H9 (cell line): ENCODE measurements around the gene C1QTNF1. TPM values are rescaled to one million over a fixed set of nuclear protein-coding genes. Genes with fewer than 3 reads are reported as not detected.

Source experiments
- DNase-seq: peaks from one replicate; pipeline ENCODE4 v3.0.0-alpha.2; 2017
- H2AFZ ChIP-seq: one replicate; pipeline ENCODE4 v1.6.1; 2013; ENCODE audit warnings: mild to moderate bottlenecking, low read length, control low read depth, moderate library complexity
- H2AK5ac ChIP-seq: 2 replicates; pipeline ENCODE4 v1.6.1; 2013; ENCODE audit warnings: low read length, control low read depth, mixed read lengths; ENCODE audit not compliant: insufficient read length
- H2BK120ac ChIP-seq: one replicate; pipeline ENCODE4 v1.6.1; 2013; ENCODE audit warnings: low read depth, mild to moderate bottlenecking, low read length, control low read depth, inconsistent platforms; ENCODE audit not compliant: poor library complexity, severe bottlenecking
- H2BK12ac ChIP-seq: 2 replicates; pipeline ENCODE4 v1.6.1; 2013; ENCODE audit warnings: low read length, control low read depth, mixed read lengths, low read depth; ENCODE audit not compliant: insufficient read length
- H2BK15ac ChIP-seq: 2 replicates; pipeline ENCODE4 v1.6.1; 2013; ENCODE audit warnings: low read depth, low read length, control low read depth
- H2BK20ac ChIP-seq: one replicate; pipeline ENCODE4 v1.6.1; 2013; ENCODE audit warnings: low read depth, mild to moderate bottlenecking, low read length, control low read depth, inconsistent platforms; ENCODE audit not compliant: poor library complexity, severe bottlenecking
- H2BK5ac ChIP-seq: 2 replicates; pipeline ENCODE4 v1.6.1; 2013; ENCODE audit warnings: low read length, control low read depth, mixed read lengths; ENCODE audit not compliant: insufficient read length
- H3K14ac ChIP-seq: 2 replicates; pipeline ENCODE4 v1.6.1; 2013; ENCODE audit warnings: low read length, control low read depth; ENCODE audit not compliant: insufficient read depth
- H3K18ac ChIP-seq: 2 replicates; pipeline ENCODE4 v1.6.1; 2013; ENCODE audit warnings: low read depth, mild to moderate bottlenecking, mixed read lengths, low read length, control low read depth; ENCODE audit not compliant: insufficient read length
- H3K23ac ChIP-seq: 2 replicates; pipeline ENCODE4 v1.6.1; 2013; ENCODE audit warnings: low read length, control low read depth, mixed read lengths, low read depth; ENCODE audit not compliant: insufficient read length
- H3K23me2 ChIP-seq: 2 replicates; pipeline ENCODE4 v1.6.1; 2013; ENCODE audit warnings: low read depth, mild to moderate bottlenecking, mixed read lengths, low read length, control low read depth; ENCODE audit not compliant: insufficient read length, poor library complexity, severe bottlenecking
- H3K27ac ChIP-seq: 2 replicates; pipeline ENCODE4 v1.5.1; 2013; ENCODE audit warnings: low read length, control low read depth, mixed read lengths, low read depth; ENCODE audit not compliant: insufficient read length
- H3K27me3 ChIP-seq: 2 replicates; pipeline ENCODE4 v1.6.1; 2013; ENCODE audit warnings: low read length, control low read depth, inconsistent platforms; ENCODE audit not compliant: insufficient read depth
- H3K4ac ChIP-seq: 2 replicates; pipeline ENCODE4 v1.6.1; 2013; ENCODE audit warnings: low read depth, mild to moderate bottlenecking, control low read depth, inconsistent platforms, low read length, moderate library complexity
- H3K4me1 ChIP-seq: 2 replicates; pipeline ENCODE4 v1.6.1; 2013; ENCODE audit warnings: low read length, control low read depth, inconsistent platforms; ENCODE audit not compliant: insufficient read depth
- H3K4me2 ChIP-seq: 2 replicates; pipeline ENCODE4 v1.6.1; 2013; ENCODE audit warnings: low read length, control low read depth, mixed read lengths; ENCODE audit not compliant: insufficient read length, insufficient read depth
- H3K56ac ChIP-seq: 2 replicates; pipeline ENCODE4 v1.6.1; 2013; ENCODE audit warnings: low read depth, mild to moderate bottlenecking, mixed read lengths, low read length, control low read depth; ENCODE audit not compliant: insufficient read length
- H3K79me1 ChIP-seq: 2 replicates; pipeline ENCODE4 v1.6.1; 2013; ENCODE audit warnings: low read depth, mild to moderate bottlenecking, moderate library complexity, low read length, control low read depth, inconsistent platforms; ENCODE audit not compliant: insufficient read depth, poor library complexity, severe bottlenecking
- H3K79me2 ChIP-seq: 2 replicates; pipeline ENCODE4 v1.6.1; 2013; ENCODE audit warnings: low read length, control low read depth, inconsistent platforms; ENCODE audit not compliant: insufficient read depth
- H3K9ac ChIP-seq: 2 replicates; pipeline ENCODE4 v1.6.1; 2013; ENCODE audit warnings: low read length, control low read depth, mixed read lengths; ENCODE audit not compliant: insufficient read length; ENCODE audit errors: extremely low read depth
- H3K9me3 ChIP-seq: one replicate; pipeline ENCODE4 v1.6.1; 2013; ENCODE audit warnings: low read depth, low read length, inconsistent platforms; ENCODE audit not compliant: control insufficient read depth
- H3T11ph ChIP-seq: one replicate; pipeline ENCODE4 v1.6.1; 2013; ENCODE audit warnings: mild to moderate bottlenecking, low read length, control low read depth, inconsistent platforms
- H4K20me1 ChIP-seq: one replicate; pipeline ENCODE4 v1.6.1; 2013; ENCODE audit not compliant: control insufficient read depth, insufficient read length, insufficient read depth
- H4K5ac ChIP-seq: 2 replicates; pipeline ENCODE4 v1.6.1; 2013; ENCODE audit warnings: low read depth, mild to moderate bottlenecking, mixed read lengths, low read length, control low read depth; ENCODE audit not compliant: insufficient read length
- H4K8ac ChIP-seq: replicated peaks from 2 replicates; pipeline ENCODE4 v1.6.1; 2013; ENCODE audit warnings: low read length, control low read depth, mixed read lengths, low read depth; ENCODE audit not compliant: insufficient read length
- H4K91ac ChIP-seq: 2 replicates; pipeline ENCODE4 v1.6.1; 2013; ENCODE audit warnings: low read depth, mild to moderate bottlenecking, moderate library complexity, mixed read lengths, low read length, control low read depth; ENCODE audit not compliant: insufficient read length
- H3K27ac Mint-ChIP-seq, 3 experiments: 2 replicates in 2 of 3; 3 replicates in 1 of 3; pipeline ENCODE4 v1.8.0; 2020 to 2021; ENCODE audit warnings: mixed read lengths in 3 of 3, mild to moderate bottlenecking in 1 of 3, moderate library complexity in 1 of 3
- H3K27me3 Mint-ChIP-seq: 2 replicates; pipeline ENCODE4 v1.8.0; 2021; ENCODE audit warnings: low read depth, mild to moderate bottlenecking, moderate library complexity, mixed read lengths
- H3K36me3 Mint-ChIP-seq, 3 experiments: 2 replicates in 2 of 3; 3 replicates in 1 of 3; pipeline ENCODE4 v1.8.0; 2020 to 2021; ENCODE audit warnings: low read depth in 3 of 3, mixed read lengths in 3 of 3; ENCODE audit not compliant: insufficient read depth in 1 of 3
- H3K4me1 Mint-ChIP-seq, 2 experiments: 2 replicates each; pipeline ENCODE4 v1.8.0; 2020; ENCODE audit warnings: mixed read lengths in 2 of 2
- H3K4me3 Mint-ChIP-seq, 2 experiments: 2 replicates in 1 of 2; 3 replicates in 1 of 2; pipeline ENCODE4 v1.8.0; 2020 to 2021; ENCODE audit warnings: mild to moderate bottlenecking in 2 of 2, mixed read lengths in 2 of 2, moderate library complexity in 1 of 2
- H3K9me3 Mint-ChIP-seq, 2 experiments: 2 replicates in 1 of 2; 3 replicates in 1 of 2; pipeline ENCODE4 v1.8.0; 2020; ENCODE audit warnings: mild to moderate bottlenecking in 2 of 2, mixed read lengths in 2 of 2, moderate library complexity in 1 of 2
- CTCF ChIP-seq: fragments of 200-600 bp; sonication (generic); conservative IDR thresholded peaks from 3 replicates; pipeline ENCODE4 v1.8.0; 2021; ENCODE audit warnings: antibody characterized with exemption, mild to moderate bottlenecking
- WGBS: extraction: QIAGEN DNeasy Blood & Tissue Kit; methylation state at CpG from one replicate; pipeline ENCODE4 v1.1.7; 2013; ENCODE audit warnings: missing lambda C conversion rate, low lambda C conversion rate, mixed read lengths; ENCODE audit not compliant: insufficient read length; ENCODE audit errors: extremely low coverage; 5-methylcytosine and 5-hydroxymethylcytosine counted together
- total RNA-seq: library from RNA; stranded (reverse); gene quantifications from 2 replicates; pipeline ENCODE4 v1.2.1, GENCODE V29; 2021

The C1QTNF1 gene
- total RNA-seq, 1 experiment from 2014 or later, result 0.96 TPM

- Histone ChIP-seq H3K23me2 (peaks cover 13% of the 10 kb centered on the region), H3K27me3 (peaks cover 27% of the 10 kb centered on the region; the same call in 1 of the 2 replicates), H3K56ac (no peak overlapping the region), H3K14ac (no peak overlapping the region; the same call in 1 of the 2 replicates), H3K4me1 (no peaks in the 10 kb centered on the region), H4K20me1 (no peaks in the 10 kb centered on the region), H2BK5ac (no peak overlapping the region), H4K5ac (no peak overlapping the region), H3T11ph (no peak overlapping the region), H3K18ac (no peak overlapping the region), H2BK120ac (no peak overlapping the region), H2BK12ac (no peak overlapping the region), H3K79me2 (no peaks in the 10 kb centered on the region), H2AK5ac (no peak overlapping the region), H2BK20ac (no peak overlapping the region), H3K27ac (no peak overlapping the region), H3K4me2 (no peak overlapping the region), H3K9me3 (no peaks in the 10 kb centered on the region), H2AFZ (no peak overlapping the region), H4K8ac (no peak overlapping the region), H2BK15ac (no peak overlapping the region), H3K23ac (no peak overlapping the region), H3K9ac (no peak overlapping the region), H3K79me1 (no peaks in the 10 kb centered on the region), H3K4ac (no peak overlapping the region), H4K91ac (no peak overlapping the region)
- TF ChIP-seq CTCF, result no peak
- WGBS, result no CpG with 5 or more reads among the region's 10 CpGs
- H3K4me3 Mint-ChIP-seq, result no peak overlapping the region
- H3K9me3 Mint-ChIP-seq, result no peaks in the 10 kb centered on the region
- peaks cover 13 to 29% of the 10 kb centered on the region in 2 experiments for H3K4me1 Mint-ChIP-seq
- no peak for DNase-seq
- no peaks in the 10 kb centered on the region; a peak in 1 of 7 replicates for H3K36me3 Mint-ChIP-seq
- H3K27ac Mint-ChIP-seq, result no peak overlapping the region
- peaks cover 100% of the 10 kb centered on the region for H3K27me3 Mint-ChIP-seq
Measured at GRCh38 chr17:79027274-79027924, 3.4 kb downstream of the C1QTNF1 start.
